Mesenchymal stem cell (in vitro differentiated cells and primary cell): ENCODE measurements around the gene GPX4.

ENCODE experiments used
- DNase-seq: peaks from one replicate; pipeline ENCODE4 v3.0.0-alpha.2; 2013
- H2AFZ ChIP-seq: one replicate; pipeline ENCODE4 v1.6.1; 2013; ENCODE audit warnings: low read depth, mild to moderate bottlenecking, control low read depth, inconsistent platforms, low read length, moderate library complexity
- H2AK5ac ChIP-seq: 2 replicates; pipeline ENCODE4 v1.6.1; 2013; ENCODE audit warnings: low read length, moderate library complexity, mild to moderate bottlenecking, inconsistent platforms; ENCODE audit not compliant: severe bottlenecking
- H2BK120ac ChIP-seq: one replicate; pipeline ENCODE4 v1.6.1; 2013; ENCODE audit warnings: low read depth, mild to moderate bottlenecking, inconsistent platforms, low read length, moderate library complexity
- H2BK12ac ChIP-seq, 2 experiments: one replicate each; pipeline ENCODE4 v1.6.1; 2013; ENCODE audit warnings: inconsistent platforms in 2 of 2, low read length in 2 of 2, mild to moderate bottlenecking in 2 of 2, moderate library complexity in 2 of 2, control low read depth in 1 of 2
- H2BK15ac ChIP-seq: one replicate; pipeline ENCODE4 v1.6.1; 2013; ENCODE audit warnings: mild to moderate bottlenecking, low read depth, inconsistent platforms; ENCODE audit not compliant: poor library complexity, severe bottlenecking
- H2BK5ac ChIP-seq: 2 replicates; pipeline ENCODE4 v1.6.1; 2013; ENCODE audit warnings: low read depth, mild to moderate bottlenecking, low read length, control low read depth, inconsistent platforms; ENCODE audit not compliant: poor library complexity, severe bottlenecking
- H3K14ac ChIP-seq, 2 experiments: one replicate each; pipeline ENCODE4 v1.6.1; 2013; ENCODE audit warnings: inconsistent platforms in 2 of 2, low read length in 2 of 2, control low read depth in 1 of 2, mild to moderate bottlenecking in 1 of 2, moderate library complexity in 1 of 2
- H3K18ac ChIP-seq, 2 experiments: one replicate each; pipeline ENCODE4 v1.6.1; 2013; ENCODE audit warnings: inconsistent platforms in 2 of 2, low read length in 2 of 2, control low read depth in 1 of 2, low read depth in 1 of 2, mild to moderate bottlenecking in 1 of 2
- H3K23ac ChIP-seq, 2 experiments: one replicate each; pipeline ENCODE4 v1.6.1; 2013; ENCODE audit warnings: inconsistent platforms in 2 of 2, low read length in 2 of 2, mild to moderate bottlenecking in 2 of 2, moderate library complexity in 2 of 2, control low read depth in 1 of 2
- H3K27ac ChIP-seq: 2 replicates; pipeline ENCODE4 v1.5.1; 2013; ENCODE audit warnings: mild to moderate bottlenecking, moderate library complexity, low read length, control low read depth, inconsistent platforms; ENCODE audit not compliant: poor library complexity, severe bottlenecking
- H3K27me3 ChIP-seq, 2 experiments: 2 replicates each; pipeline versions ENCODE4 v1.6.1 to v1.7.0; 2013; ENCODE audit warnings: low read length in 2 of 2, mild to moderate bottlenecking in 2 of 2, moderate library complexity in 2 of 2, control low read depth in 1 of 2, inconsistent platforms in 1 of 2; ENCODE audit not compliant: control insufficient read depth in 1 of 2, insufficient read depth in 1 of 2
- H3K36me3 ChIP-seq, 2 experiments: 2 replicates each; pipeline versions ENCODE4 v1.6.1 to v1.7.0; 2013; ENCODE audit warnings: low read length in 2 of 2, control low read depth in 1 of 2, inconsistent platforms in 1 of 2, low read depth in 1 of 2, mild to moderate bottlenecking in 1 of 2; ENCODE audit not compliant: insufficient read depth in 2 of 2, control insufficient read depth in 1 of 2
- H3K4ac ChIP-seq, 2 experiments: one replicate each; pipeline ENCODE4 v1.6.1; 2013; ENCODE audit warnings: inconsistent platforms in 2 of 2, low read length in 2 of 2, mild to moderate bottlenecking in 2 of 2, moderate library complexity in 2 of 2, control low read depth in 1 of 2, low read depth in 1 of 2
- H3K4me1 ChIP-seq: 2 replicates; pipeline ENCODE4 v1.6.1; 2013; ENCODE audit warnings: low read depth, low read length, control low read depth; ENCODE audit not compliant: control insufficient read depth, insufficient read depth
- H3K4me2 ChIP-seq: 2 replicates; pipeline ENCODE4 v1.6.1; 2013; ENCODE audit warnings: low read length, mild to moderate bottlenecking, inconsistent platforms; ENCODE audit not compliant: poor library complexity, severe bottlenecking
- H3K4me3 ChIP-seq, 2 experiments: 2 replicates each; pipeline versions ENCODE4 v1.5.1 to v1.7.0; 2013; ENCODE audit warnings: low read length in 2 of 2, mild to moderate bottlenecking in 2 of 2, control low read depth in 1 of 2, low read depth in 1 of 2; ENCODE audit not compliant: insufficient read depth in 1 of 2
- H3K79me1 ChIP-seq: replicated peaks from 2 replicates; pipeline ENCODE4 v1.6.1; 2013; ENCODE audit warnings: mild to moderate bottlenecking, control low read depth, low read length, inconsistent platforms; ENCODE audit not compliant: poor library complexity, severe bottlenecking
- H3K9ac ChIP-seq: 2 replicates; pipeline ENCODE4 v1.7.0; 2013; ENCODE audit warnings: mild to moderate bottlenecking, low read length, moderate library complexity
- H3K9me3 ChIP-seq: 2 replicates; pipeline ENCODE4 v1.7.0; 2013; ENCODE audit warnings: mild to moderate bottlenecking, low read length; ENCODE audit not compliant: control insufficient read depth
- H4K8ac ChIP-seq: one replicate; pipeline ENCODE4 v1.6.1; 2013; ENCODE audit warnings: inconsistent platforms, mild to moderate bottlenecking, low read length, moderate library complexity
- H4K91ac ChIP-seq: one replicate; pipeline ENCODE4 v1.6.1; 2013; ENCODE audit warnings: mild to moderate bottlenecking, low read length, inconsistent platforms
- WGBS: methylation state at CpG from one replicate; pipeline ENCODE4 v1.1.7; 2013; ENCODE audit warnings: mixed read lengths; 5-methylcytosine and 5-hydroxymethylcytosine counted together

GPX4 gene

DNA sequence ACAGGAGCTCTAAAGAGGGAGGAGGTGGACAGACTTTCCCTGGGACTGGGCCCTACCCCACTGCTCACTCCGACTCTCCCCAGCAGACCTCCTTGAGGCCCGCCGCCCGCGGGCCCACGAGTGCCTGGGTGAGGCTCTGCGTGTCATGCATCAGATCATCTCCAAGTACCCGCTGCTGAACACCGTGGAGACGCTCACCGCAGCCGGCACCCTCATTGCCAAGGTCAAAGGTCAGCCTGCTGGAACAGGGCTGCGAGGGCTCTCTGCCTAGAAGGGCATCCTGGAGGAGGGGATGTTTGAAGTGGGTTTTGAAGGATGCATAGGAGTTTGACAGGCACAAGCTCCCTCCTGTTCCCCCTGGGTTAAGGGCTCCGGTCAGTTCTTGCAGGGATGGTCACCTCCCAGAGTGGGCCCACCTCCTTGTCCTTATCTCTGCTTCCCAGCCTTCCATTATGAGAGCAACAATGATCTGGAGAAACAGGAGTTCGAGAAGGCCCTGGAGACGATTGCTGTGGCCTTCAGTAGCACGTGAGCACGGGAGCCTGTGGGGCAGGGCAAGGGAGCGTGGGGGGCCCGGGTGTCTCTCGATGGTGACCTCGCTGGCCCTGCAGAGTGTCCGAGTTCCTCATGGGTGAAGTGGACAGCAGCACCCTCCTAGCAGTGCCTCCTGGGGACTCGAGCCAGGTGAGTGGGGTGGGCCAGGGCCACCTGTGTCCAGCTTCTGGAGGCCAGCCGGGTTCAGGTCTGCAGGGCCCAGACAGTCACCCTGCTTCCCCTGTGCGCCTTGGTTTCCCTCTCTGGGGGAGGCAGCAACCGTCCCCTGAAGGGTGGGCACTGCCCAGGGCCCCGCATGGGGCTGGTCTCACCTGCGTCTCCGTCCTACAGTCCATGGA lies 30.5 kb upstream of the GPX4 start:
- Histone ChIP-seq H4K91ac (no peak overlapping the region), H2AFZ (no peak overlapping the region), H2BK120ac (no peak overlapping the region), H3K4me2 (no peak overlapping the region), H2AK5ac (no peak overlapping the region), H3K79me1 (no peaks in the 10 kb centered on the region), H3K9me3 (no peaks in the 10 kb centered on the region), H3K36me3 (no peaks in the 10 kb centered on the region), H2BK12ac (no peak overlapping the region), H2BK5ac (no peak overlapping the region), H4K8ac (no peak overlapping the region), H2BK15ac (no peak overlapping the region), H3K18ac (no peak overlapping the region), H3K23ac (no peak overlapping the region), H3K14ac (no peak overlapping the region), H3K4ac (no peak overlapping the region), H3K4me3 (no peak overlapping the region), H3K27me3 (peaks cover 33 to 46% of the 10 kb centered on the region in 2 experiments), H3K27ac (no peak overlapping the region), H3K9ac (no peak overlapping the region), H3K4me1 (peaks cover 21% of the 10 kb centered on the region)
- 89% methylated on average over 30 of the region's 30 CpGs for WGBS
- DNase-seq: no peak

- Histone ChIP-seq H4K91ac (no peak overlapping the region), H2BK5ac (no peak overlapping the region), H3K14ac (no peak overlapping the region), H3K36me3 (no peaks in the 10 kb centered on the region), H3K9ac (no peak overlapping the region), H2AK5ac (no peak overlapping the region), H3K27me3 (peaks cover 27 to 38% of the 10 kb centered on the region in 2 experiments), H3K4me3 (no peak overlapping the region), H2BK15ac (no peak overlapping the region), H2BK12ac (no peak overlapping the region), H3K27ac (no peak overlapping the region), H3K4me2 (no peak overlapping the region), H3K4me1 (peaks cover 21% of the 10 kb centered on the region), H3K9me3 (no peaks in the 10 kb centered on the region), H3K79me1 (no peaks in the 10 kb centered on the region), H2BK120ac (no peak overlapping the region), H2AFZ (no peak overlapping the region), H3K23ac (no peak overlapping the region), H3K4ac (no peak overlapping the region), H4K8ac (no peak overlapping the region), H3K18ac (no peak overlapping the region)
- 93% methylated on average over 28 of the region's 28 CpGs for WGBS
- DNase-seq: no peak
Measured at GRCh38 chr19:1073956-1074517, 29.8 kb upstream of the GPX4 start.

DNA sequence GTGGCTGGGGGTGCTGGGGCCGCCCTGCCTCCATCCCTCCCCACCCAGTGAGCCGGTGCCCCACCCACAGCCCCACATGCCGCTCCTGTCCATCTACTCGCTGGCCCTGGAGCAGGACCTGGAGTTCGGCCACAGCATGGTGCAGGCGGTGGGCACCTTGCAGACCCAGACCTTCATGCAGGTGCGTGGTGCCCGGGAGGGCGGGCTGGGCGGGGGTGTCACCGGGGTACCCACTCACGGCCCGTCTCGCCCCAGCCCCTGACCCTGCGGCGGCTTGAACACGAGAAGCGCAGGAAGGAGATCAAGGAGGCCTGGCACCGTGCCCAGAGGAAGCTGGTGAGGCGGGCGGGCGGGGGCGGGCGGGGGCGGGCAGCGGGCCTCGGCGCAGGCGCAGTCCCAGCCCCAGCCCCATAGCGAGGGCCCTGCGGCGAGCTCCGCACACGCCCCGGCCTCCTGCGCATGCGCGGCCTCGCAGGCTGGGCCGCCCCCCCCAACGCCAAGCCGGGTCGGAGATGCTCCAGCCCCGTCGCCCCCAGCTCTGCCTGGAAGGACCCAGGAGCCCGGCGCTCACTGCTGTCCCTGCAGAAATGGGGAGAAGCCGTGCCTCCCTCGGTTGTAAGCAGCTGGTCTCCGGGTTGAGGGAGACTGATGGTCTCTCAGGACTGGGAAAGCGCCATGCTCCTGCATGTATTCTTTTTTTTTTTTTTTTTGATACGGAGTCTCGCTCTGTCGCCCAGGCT lies 29.1 kb upstream of the GPX4 start:
- peaks cover 21% of the 10 kb centered on the region for H3K4me1 ChIP-seq
- H2AK5ac ChIP-seq: no peak overlapping the region
- no peak overlapping the region for H4K8ac ChIP-seq
- H3K14ac ChIP-seq: no peak overlapping the region
- H3K9me3 ChIP-seq: no peaks in the 10 kb centered on the region
- no peak overlapping the region for H2BK12ac ChIP-seq
- H3K27ac ChIP-seq: no peak overlapping the region
- H3K36me3 ChIP-seq: no peaks in the 10 kb centered on the region
- no peak overlapping the region for H3K4me2 ChIP-seq
- no peak overlapping the region for H3K23ac ChIP-seq
- no peak overlapping the region for H2BK15ac ChIP-seq
- H2BK120ac ChIP-seq: no peak overlapping the region
- H3K4ac ChIP-seq: no peak overlapping the region
- WGBS: 95% methylated on average over 51 of the region's 54 CpGs
- H3K9ac ChIP-seq: no peak overlapping the region
- H3K18ac ChIP-seq: no peak overlapping the region
- no peaks in the 10 kb centered on the region for H3K79me1 ChIP-seq
- no peak overlapping the region for H2BK5ac ChIP-seq
- H3K27me3 ChIP-seq: peaks cover 21 to 32% of the 10 kb centered on the region in 2 experiments
- DNase-seq: no peak
- H2AFZ ChIP-seq: no peak overlapping the region
- H3K4me3 ChIP-seq: no peak overlapping the region
- no peak overlapping the region for H4K91ac ChIP-seq

- H3K27me3 ChIP-seq: peaks cover 10 to 21% of the 10 kb centered on the region in 2 experiments
- no peaks in the 10 kb centered on the region for H3K36me3 ChIP-seq
- H2BK12ac ChIP-seq: no peak overlapping the region
- H3K4me2 ChIP-seq: no peak overlapping the region
- H3K4ac ChIP-seq: no peak overlapping the region
- H3K27ac ChIP-seq: no peak overlapping the region
- H2BK15ac ChIP-seq: no peak overlapping the region
- no peaks in the 10 kb centered on the region for H3K9me3 ChIP-seq
- H3K18ac ChIP-seq: no peak overlapping the region
- H2AK5ac ChIP-seq: no peak overlapping the region
- no peak overlapping the region for H4K8ac ChIP-seq
- no peak overlapping the region for H3K14ac ChIP-seq
- H3K4me3 ChIP-seq: no peak overlapping the region
- H2BK120ac ChIP-seq: no peak overlapping the region
- H2AFZ ChIP-seq: no peak overlapping the region
- no peak for DNase-seq
- H3K9ac ChIP-seq: no peak overlapping the region
- 75% methylated on average over 3 of the region's 4 CpGs for WGBS
- no peak overlapping the region for H4K91ac ChIP-seq
- peaks cover 18% of the 10 kb centered on the region for H3K4me1 ChIP-seq
- no peaks in the 10 kb centered on the region for H3K79me1 ChIP-seq
- H3K23ac ChIP-seq: no peak overlapping the region
- no peak overlapping the region for H2BK5ac ChIP-seq
Measured at GRCh38 chr19:1076046-1076386, 27.8 kb upstream of the GPX4 start.
